SK-N-SH treated with all-trans-retinoic acid at 6 μM for 48 hours (cell line): Measurements from ENCODE around the gene NXPH4.

ENCODE experiments used
- ATAC-seq: fragments of 200-7000 bp; cut with Tn5 transposase; 3 replicates; pipeline ENCODE4 v1.9.1; 2020; ENCODE audit warnings: mild to moderate bottlenecking, moderate library complexity
- ARNTL ChIP-seq: fragments of 450-650 bp; formaldehyde crosslinking; IDR thresholded peaks from 2 replicates; pipeline ENCODE4 v1.5.0; 2020; ENCODE audit warnings: low read depth, mild to moderate bottlenecking, moderate library complexity, borderline replicate concordance
- BACH2 ChIP-seq: fragments of 250-450 bp; sonication (Bioruptor Pico); IDR thresholded peaks from 2 replicates; pipeline ENCODE4 v1.9.0; 2021; ENCODE audit warnings: mild to moderate bottlenecking, borderline replicate concordance
- ESRRG ChIP-seq: fragments of 250-450 bp; sonication (Bioruptor Pico); IDR thresholded peaks from 2 replicates; pipeline ENCODE4 v1.6.1; 2021; ENCODE audit warnings: mild to moderate bottlenecking
- GLIS3 ChIP-seq: fragments of 250-450 bp; sonication (Bioruptor Pico); IDR thresholded peaks from 2 replicates; pipeline ENCODE4 v1.5.0; 2020; ENCODE audit warnings: mild to moderate bottlenecking, moderate library complexity
- PATZ1 ChIP-seq: fragments of 250-450 bp; sonication (Bioruptor Pico); IDR thresholded peaks from 2 replicates; pipeline ENCODE4 v1.8.0; 2020; ENCODE audit warnings: mild to moderate bottlenecking, moderate library complexity, borderline replicate concordance
- PPARA ChIP-seq: fragments of 250-450 bp; sonication (Bioruptor Pico); IDR thresholded peaks from 2 replicates; pipeline ENCODE4 v1.5.0; 2020; ENCODE audit warnings: mild to moderate bottlenecking, borderline replicate concordance
- RARB ChIP-seq: fragments of 250-450 bp; sonication (Bioruptor Pico); IDR thresholded peaks from 2 replicates; pipeline ENCODE4 v1.8.0; 2021; ENCODE audit warnings: mild to moderate bottlenecking, moderate library complexity
- TCF4 ChIP-seq: fragments of 250-450 bp; sonication (Bioruptor Pico); IDR thresholded peaks from 2 replicates; pipeline ENCODE4 v1.8.0; 2021; ENCODE audit warnings: mild to moderate bottlenecking, moderate library complexity, borderline replicate concordance
- TOX ChIP-seq: fragments of 250-450 bp; sonication (Bioruptor Pico); IDR thresholded peaks from 2 replicates; pipeline ENCODE4 v1.8.0; 2021; ENCODE audit warnings: mild to moderate bottlenecking, moderate library complexity, borderline replicate concordance
- ZC3H10 ChIP-seq: fragments of 250-450 bp; sonication (Bioruptor Pico); IDR thresholded peaks from 2 replicates; pipeline ENCODE4 v1.5.1; 2021; ENCODE audit warnings: mild to moderate bottlenecking, moderate library complexity
- ZFP3 ChIP-seq: fragments of 250-450 bp; sonication (Bioruptor Pico); IDR thresholded peaks from 2 replicates; pipeline ENCODE4 v1.5.0; 2020; ENCODE audit warnings: mild to moderate bottlenecking, moderate library complexity
- ZFP30 ChIP-seq: fragments of 450-650 bp; formaldehyde crosslinking; IDR thresholded peaks from 2 replicates; pipeline ENCODE4 v1.5.0; 2022; ENCODE audit warnings: mild to moderate bottlenecking, moderate library complexity
- ZNF565 ChIP-seq: fragments of 450-650 bp; formaldehyde crosslinking; conservative IDR thresholded peaks from 2 replicates; pipeline ENCODE4 v1.5.0; 2020; ENCODE audit warnings: low read depth, mild to moderate bottlenecking, moderate library complexity
- ZNF70 ChIP-seq: fragments of 450-650 bp; formaldehyde crosslinking; IDR thresholded peaks from 2 replicates; pipeline ENCODE4 v1.5.0; 2020; ENCODE audit warnings: mild to moderate bottlenecking, moderate library complexity
- TF ChIP-seq, protein P1 (sequence below): fragments of 250-450 bp; sonication (Bioruptor Pico); IDR thresholded peaks from 2 replicates; pipeline ENCODE4 v1.8.0; 2021; ENCODE audit warnings: low read depth, mild to moderate bottlenecking, moderate library complexity, borderline replicate concordance
- TF ChIP-seq, protein P2 (sequence below): fragments of 250-450 bp; sonication (Bioruptor Pico); IDR thresholded peaks from 2 replicates; pipeline ENCODE4 v1.5.1; 2020; ENCODE audit warnings: low read depth, mild to moderate bottlenecking, moderate library complexity
- TF ChIP-seq, protein P3 (sequence below): fragments of 250-450 bp; sonication (Bioruptor Pico); IDR thresholded peaks from 2 replicates; pipeline ENCODE4 v1.5.1; 2021; ENCODE audit warnings: mild to moderate bottlenecking, moderate library complexity
- TF ChIP-seq, protein P4 (sequence below): fragments of 250-450 bp; sonication (Bioruptor Pico); IDR thresholded peaks from 2 replicates; pipeline ENCODE4 v1.5.0; 2020; ENCODE audit warnings: mild to moderate bottlenecking, moderate library complexity

Gene NXPH4

GRCh38 chr12:57169969-57170368 is 46.6 kb upstream of the NXPH4 start:
- TF ChIP-seq, protein P1, sequence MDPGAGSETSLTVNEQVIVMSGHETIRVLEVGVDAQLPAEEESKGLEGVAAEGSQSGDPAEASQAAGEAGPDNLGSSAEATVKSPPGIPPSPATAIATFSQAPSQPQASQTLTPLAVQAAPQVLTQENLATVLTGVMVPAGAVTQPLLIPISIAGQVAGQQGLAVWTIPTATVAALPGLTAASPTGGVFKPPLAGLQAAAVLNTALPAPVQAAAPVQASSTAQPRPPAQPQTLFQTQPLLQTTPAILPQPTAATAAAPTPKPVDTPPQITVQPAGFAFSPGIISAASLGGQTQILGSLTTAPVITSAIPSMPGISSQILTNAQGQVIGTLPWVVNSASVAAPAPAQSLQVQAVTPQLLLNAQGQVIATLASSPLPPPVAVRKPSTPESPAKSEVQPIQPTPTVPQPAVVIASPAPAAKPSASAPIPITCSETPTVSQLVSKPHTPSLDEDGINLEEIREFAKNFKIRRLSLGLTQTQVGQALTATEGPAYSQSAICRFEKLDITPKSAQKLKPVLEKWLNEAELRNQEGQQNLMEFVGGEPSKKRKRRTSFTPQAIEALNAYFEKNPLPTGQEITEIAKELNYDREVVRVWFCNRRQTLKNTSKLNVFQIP (CRISPR knock-in tag) = no peak
- no peak for TF ChIP-seq TOX
- no peak for TF ChIP-seq ZFP30 (CRISPR knock-in tag)
- no peak for TF ChIP-seq TCF4 (CRISPR knock-in tag)
- no peak for TF ChIP-seq RARB (CRISPR knock-in tag)
- ATAC-seq = no peak

DNA sequence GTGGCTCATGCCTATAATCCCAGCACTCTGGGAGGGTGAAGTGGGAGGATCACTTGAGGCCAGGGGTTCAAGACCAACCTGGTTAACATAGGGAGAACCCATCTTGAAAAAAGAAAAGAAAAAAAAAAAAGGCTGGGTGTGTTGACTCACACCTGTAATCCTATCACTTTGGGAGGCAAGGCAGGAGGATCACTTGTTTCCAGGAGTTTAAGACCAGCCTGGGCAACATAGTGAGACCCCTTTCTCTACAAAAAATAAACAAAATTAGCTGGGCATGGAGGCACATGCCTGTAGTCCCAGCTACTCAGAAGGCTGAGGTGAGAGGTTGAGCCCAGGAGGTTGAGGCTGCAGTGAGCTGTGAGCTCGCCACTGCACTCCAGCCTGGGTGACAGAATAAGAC is 46.2 kb upstream of the NXPH4 start:
- ATAC-seq = no peak
- TF ChIP-seq, protein P2, sequence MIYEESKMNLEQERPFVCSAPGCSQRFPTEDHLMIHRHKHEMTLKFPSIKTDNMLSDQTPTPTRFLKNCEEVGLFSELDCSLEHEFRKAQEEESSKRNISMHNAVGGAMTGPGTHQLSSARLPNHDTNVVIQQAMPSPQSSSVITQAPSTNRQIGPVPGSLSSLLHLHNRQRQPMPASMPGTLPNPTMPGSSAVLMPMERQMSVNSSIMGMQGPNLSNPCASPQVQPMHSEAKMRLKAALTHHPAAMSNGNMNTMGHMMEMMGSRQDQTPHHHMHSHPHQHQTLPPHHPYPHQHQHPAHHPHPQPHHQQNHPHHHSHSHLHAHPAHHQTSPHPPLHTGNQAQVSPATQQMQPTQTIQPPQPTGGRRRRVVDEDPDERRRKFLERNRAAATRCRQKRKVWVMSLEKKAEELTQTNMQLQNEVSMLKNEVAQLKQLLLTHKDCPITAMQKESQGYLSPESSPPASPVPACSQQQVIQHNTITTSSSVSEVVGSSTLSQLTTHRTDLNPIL (CRISPR knock-in tag) = no peak
- TF ChIP-seq ZFP3 (CRISPR knock-in tag) (no peak), BACH2 (CRISPR knock-in tag) (no peak)
- TF ChIP-seq, protein P3, sequence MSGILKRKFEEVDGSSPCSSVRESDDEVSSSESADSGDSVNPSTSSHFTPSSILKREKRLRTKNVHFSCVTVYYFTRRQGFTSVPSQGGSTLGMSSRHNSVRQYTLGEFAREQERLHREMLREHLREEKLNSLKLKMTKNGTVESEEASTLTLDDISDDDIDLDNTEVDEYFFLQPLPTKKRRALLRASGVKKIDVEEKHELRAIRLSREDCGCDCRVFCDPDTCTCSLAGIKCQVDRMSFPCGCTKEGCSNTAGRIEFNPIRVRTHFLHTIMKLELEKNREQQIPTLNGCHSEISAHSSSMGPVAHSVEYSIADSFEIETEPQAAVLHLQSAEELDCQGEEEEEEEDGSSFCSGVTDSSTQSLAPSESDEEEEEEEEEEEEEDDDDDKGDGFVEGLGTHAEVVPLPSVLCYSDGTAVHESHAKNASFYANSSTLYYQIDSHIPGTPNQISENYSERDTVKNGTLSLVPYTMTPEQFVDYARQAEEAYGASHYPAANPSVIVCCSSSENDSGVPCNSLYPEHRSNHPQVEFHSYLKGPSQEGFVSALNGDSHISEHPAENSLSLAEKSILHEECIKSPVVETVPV (CRISPR knock-in tag) = no peak
- TF ChIP-seq, all 23 proteins: peak for 0

DNA sequence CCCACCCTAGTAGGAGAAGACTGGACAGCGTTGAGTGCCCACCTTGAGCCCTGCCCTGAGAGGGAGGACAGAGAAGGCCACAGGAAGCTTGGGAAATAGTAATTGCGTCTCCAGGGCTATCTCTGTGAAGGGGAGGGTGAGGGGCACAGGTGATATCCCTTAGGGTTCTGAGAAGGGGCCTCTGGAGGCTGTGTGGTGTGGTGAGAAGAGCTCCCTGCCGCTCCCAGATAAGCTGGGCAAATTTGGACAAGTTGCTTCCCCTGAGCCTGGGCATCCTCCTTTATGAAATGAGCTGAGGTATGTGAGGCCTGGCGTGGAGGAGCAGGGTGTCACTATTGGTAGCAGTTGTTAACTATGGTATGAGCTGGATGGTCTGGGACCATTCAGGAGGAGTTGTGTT is 45.7 kb upstream of the NXPH4 start:
- no peak for TF ChIP-seq PPARA
- no peak for ATAC-seq

DNA sequence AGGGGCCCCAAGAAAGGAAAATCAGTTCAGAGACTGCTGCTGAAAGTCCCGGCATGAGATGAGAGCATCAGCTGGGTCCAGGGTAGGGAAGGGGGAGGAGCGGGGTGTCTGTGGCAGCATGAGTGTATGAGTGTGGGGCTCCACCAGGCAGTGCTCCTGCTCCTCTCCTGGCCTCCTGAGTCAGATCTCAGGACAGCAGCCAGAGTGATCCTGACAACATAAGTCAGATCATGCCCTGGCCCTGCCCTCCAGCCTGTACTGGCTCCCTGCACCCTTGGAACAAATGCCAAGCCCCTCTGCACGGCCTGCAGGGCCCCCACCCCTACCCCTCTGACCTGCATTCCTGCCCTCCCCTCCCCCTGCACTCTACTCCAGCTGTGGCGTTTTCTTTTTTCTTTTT is 44.9 kb upstream of the NXPH4 start:
- TF ChIP-seq, protein P1 (CRISPR knock-in tag) = no peak
- TF ChIP-seq ZFP3 (CRISPR knock-in tag) (no peak), ZC3H10 (CRISPR knock-in tag) (no peak), TOX (no peak), ARNTL (CRISPR knock-in tag) (no peak), ESRRG (CRISPR knock-in tag) (no peak), GLIS3 (no peak), PATZ1 (CRISPR knock-in tag) (no peak), BACH2 (CRISPR knock-in tag) (no peak), ZFP30 (CRISPR knock-in tag) (no peak), TCF4 (CRISPR knock-in tag) (no peak), PPARA (no peak), RARB (CRISPR knock-in tag) (no peak), ZNF70 (CRISPR knock-in tag) (no peak)
- TF ChIP-seq, protein P3 (CRISPR knock-in tag) = no peak
- TF ChIP-seq, all 23 proteins: peak for 0

GRCh38 chr12:57173089-57173488 is 43.5 kb upstream of the NXPH4 start:
- peak; percentile 61 for ATAC-seq
- TF ChIP-seq PATZ1 (CRISPR knock-in tag) (no peak), RARB (CRISPR knock-in tag) (no peak), ZNF565 (CRISPR knock-in tag) (no peak), BACH2 (CRISPR knock-in tag) (no peak), TOX (no peak)
- TF ChIP-seq, protein P4, sequence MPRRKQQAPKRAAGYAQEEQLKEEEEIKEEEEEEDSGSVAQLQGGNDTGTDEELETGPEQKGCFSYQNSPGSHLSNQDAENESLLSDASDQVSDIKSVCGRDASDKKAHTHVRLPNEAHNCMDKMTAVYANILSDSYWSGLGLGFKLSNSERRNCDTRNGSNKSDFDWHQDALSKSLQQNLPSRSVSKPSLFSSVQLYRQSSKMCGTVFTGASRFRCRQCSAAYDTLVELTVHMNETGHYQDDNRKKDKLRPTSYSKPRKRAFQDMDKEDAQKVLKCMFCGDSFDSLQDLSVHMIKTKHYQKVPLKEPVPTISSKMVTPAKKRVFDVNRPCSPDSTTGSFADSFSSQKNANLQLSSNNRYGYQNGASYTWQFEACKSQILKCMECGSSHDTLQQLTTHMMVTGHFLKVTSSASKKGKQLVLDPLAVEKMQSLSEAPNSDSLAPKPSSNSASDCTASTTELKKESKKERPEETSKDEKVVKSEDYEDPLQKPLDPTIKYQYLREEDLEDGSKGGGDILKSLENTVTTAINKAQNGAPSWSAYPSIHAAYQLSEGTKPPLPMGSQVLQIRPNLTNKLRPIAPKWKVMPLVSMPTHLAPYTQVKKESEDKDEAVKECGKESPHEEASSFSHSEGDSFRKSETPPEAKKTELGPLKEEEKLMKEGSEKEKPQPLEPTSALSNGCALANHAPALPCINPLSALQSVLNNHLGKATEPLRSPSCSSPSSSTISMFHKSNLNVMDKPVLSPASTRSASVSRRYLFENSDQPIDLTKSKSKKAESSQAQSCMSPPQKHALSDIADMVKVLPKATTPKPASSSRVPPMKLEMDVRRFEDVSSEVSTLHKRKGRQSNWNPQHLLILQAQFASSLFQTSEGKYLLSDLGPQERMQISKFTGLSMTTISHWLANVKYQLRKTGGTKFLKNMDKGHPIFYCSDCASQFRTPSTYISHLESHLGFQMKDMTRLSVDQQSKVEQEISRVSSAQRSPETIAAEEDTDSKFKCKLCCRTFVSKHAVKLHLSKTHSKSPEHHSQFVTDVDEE (CRISPR knock-in tag) = no peak

More for the DNA sequence above, 44.9 kb upstream of the NXPH4 start:
- peak; percentile 18 for ATAC-seq
